Gastrocnemius medialis (tissue), 4 donors: ENCODE measurements around the gene MFRP. TPM values are rescaled to one million over a fixed set of nuclear protein-coding genes. Genes with fewer than 3 reads are reported as not detected.

Experiments
- ATAC-seq, 2 donors: fragments of 150-250 bp; one replicate each; pipeline ENCODE4 v1.9.1; 2016
- DNase-seq, 2 donors: peaks; one replicate each; pipeline ENCODE4 v3.0.0-alpha.2; 2019
- H3K27ac ChIP-seq, 4 donors: fragments of 200-600 bp; sonication (generic); 1 replicate in 1 of 4; 2 replicates in 3 of 4; pipeline ENCODE4 v1.5.1; 2016 to 2018; ENCODE audit warnings: mild to moderate bottlenecking in 2 of 4, moderate library complexity in 1 of 4
- H3K27me3 ChIP-seq, 3 donors: fragments of 200-600 bp; sonication (generic) in 2 of 3; 1 replicate in 1 of 3; 2 replicates in 2 of 3; pipeline versions ENCODE4 v1.5.1 to v1.6.0; 2016 to 2019; ENCODE audit warnings: mild to moderate bottlenecking in 1 of 3, moderate library complexity in 1 of 3
- H3K36me3 ChIP-seq, 2 donors: fragments of 200-600 bp; sonication (generic) in 1 of 2; one replicate each; pipeline ENCODE4 v1.5.1; 2017 to 2018
- H3K4me1 ChIP-seq, 2 donors: fragments of 200-600 bp; sonication (generic) in 1 of 2; one replicate each; pipeline ENCODE4 v1.5.1; 2016 to 2017; ENCODE audit warnings: mild to moderate bottlenecking in 2 of 2
- H3K4me3 ChIP-seq, 4 donors: fragments of 200-600 bp; sonication (generic) in 3 of 4; 1 replicate in 1 of 4; 2 replicates in 3 of 4; pipeline ENCODE4 v1.5.1; 2016 to 2019; ENCODE audit warnings: mild to moderate bottlenecking in 2 of 4
- H3K9me3 ChIP-seq, 3 donors: fragments of 200-600 bp; sonication (generic) in 2 of 3; 1 replicate in 1 of 3; 2 replicates in 2 of 3; pipeline ENCODE4 v1.5.1; 2016 to 2019
- POLR2A ChIP-seq, 2 donors: fragments of 450-650 bp; IDR thresholded peaks; one replicate each; pipeline ENCODE4 v1.6.1; 2017; ENCODE audit warnings: antibody characterized with exemption in 2 of 2, mild to moderate bottlenecking in 2 of 2, moderate library complexity in 2 of 2
- in situ Hi-C, 4 donors: fragments of 200-750 bp; cut with MboI; loops; one replicate each; pipeline versions ENCODE4 v1.15.0 to v1.8.0; 2017; ENCODE audit warnings: low sequenced_read_pairs in 4 of 4
- intact Hi-C: fragments of 100-400 bp; cut with DNase I; formaldehyde crosslinking; loops from one replicate; pipeline ENCODE4 v1.15.1; 2023; ENCODE audit warnings: low total_unique reads
- total RNA-seq, 4 donors: library from RNA; depleted of rRNA; stranded (reverse); fragments of >200 nt; gene quantifications; one replicate each; pipeline versions ENCODE4 v1.1.0 to v1.2.3, GENCODE V29; 2016
- TF ChIP-seq, protein P1 (sequence below), 5 experiments: fragments of 450-650 bp in 3 of 5; fragments of 200-600 bp in 2 of 5; sonication (generic) in 2 of 5; IDR thresholded peaks in 4 of 5; conservative IDR thresholded peaks in 1 of 5; 1 replicate in 4 of 5; 2 replicates in 1 of 5; pipeline ENCODE4 v1.5.1; 2016 to 2019; ENCODE audit warnings: antibody characterized with exemption in 5 of 5, mild to moderate bottlenecking in 3 of 5, moderate library complexity in 3 of 5

Gene MFRP
- total RNA-seq, 4 donors from 2014 or later = not detected

DNA sequence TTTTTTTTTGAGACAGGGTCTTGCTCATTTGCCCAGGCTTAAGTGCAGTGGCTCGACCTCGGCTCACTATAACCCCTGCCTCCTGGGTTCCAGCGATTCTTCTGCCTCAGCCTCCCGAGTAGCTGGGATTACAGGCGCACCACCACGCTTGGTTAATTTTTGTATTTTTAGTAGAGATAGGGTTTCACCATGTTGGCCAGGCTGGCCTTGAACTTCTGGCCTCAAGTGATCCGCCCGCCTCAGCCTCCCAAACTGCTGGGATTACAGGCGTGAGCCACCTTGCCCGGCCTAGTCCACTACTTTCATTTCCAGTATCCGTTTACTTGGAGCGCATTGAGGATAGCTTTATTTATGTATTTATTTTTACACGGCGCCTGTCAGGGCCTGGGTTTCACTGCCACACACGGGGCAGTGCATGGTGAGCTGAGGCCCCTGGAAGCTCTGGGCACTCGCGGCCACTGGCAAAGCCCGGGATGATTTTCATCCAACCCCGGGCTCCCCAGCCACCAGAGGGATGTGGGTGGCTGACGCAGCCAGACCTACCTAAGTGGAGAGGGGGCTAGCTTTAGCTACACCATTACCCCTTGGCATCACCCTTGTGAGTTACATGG is 23.5 kb downstream of the MFRP start:
- no peak overlapping the region for H3K4me3 ChIP-seq
- H3K9me3 ChIP-seq = no peaks in the 10 kb centered on the region
- TF ChIP-seq POLR2A (IDR thresholded peaks at IDR 0.05) = no peak
- TF ChIP-seq, protein P1, sequence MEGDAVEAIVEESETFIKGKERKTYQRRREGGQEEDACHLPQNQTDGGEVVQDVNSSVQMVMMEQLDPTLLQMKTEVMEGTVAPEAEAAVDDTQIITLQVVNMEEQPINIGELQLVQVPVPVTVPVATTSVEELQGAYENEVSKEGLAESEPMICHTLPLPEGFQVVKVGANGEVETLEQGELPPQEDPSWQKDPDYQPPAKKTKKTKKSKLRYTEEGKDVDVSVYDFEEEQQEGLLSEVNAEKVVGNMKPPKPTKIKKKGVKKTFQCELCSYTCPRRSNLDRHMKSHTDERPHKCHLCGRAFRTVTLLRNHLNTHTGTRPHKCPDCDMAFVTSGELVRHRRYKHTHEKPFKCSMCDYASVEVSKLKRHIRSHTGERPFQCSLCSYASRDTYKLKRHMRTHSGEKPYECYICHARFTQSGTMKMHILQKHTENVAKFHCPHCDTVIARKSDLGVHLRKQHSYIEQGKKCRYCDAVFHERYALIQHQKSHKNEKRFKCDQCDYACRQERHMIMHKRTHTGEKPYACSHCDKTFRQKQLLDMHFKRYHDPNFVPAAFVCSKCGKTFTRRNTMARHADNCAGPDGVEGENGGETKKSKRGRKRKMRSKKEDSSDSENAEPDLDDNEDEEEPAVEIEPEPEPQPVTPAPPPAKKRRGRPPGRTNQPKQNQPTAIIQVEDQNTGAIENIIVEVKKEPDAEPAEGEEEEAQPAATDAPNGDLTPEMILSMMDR (IDR thresholded peaks at IDR 0.05 in 4 of 5, conservative IDR thresholded peaks at IDR 0.05 in 1 of 5) = no peak
- intact Hi-C loops = loop anchor here (1.0 kb wide), 1 partner anchor 118 kb away; no protein-coding TSS in a partner anchor
- H3K27ac ChIP-seq = peak overlapping the region in 3 of 4 donors; percentile 85
- ATAC-seq (no peak), DNase-seq (no peak)
- in situ Hi-C loops = loop anchor here in 2 of 4 donors (10.0 kb wide), 2 partner anchors 118 to 128 kb away; partner anchors contain the start of gene CBL (in 1 of the 2)
- peaks cover 0 to 10% (median 0%) of the 10 kb centered on the region in 3 donors for H3K27me3 ChIP-seq
- H3K36me3 ChIP-seq = no peaks in the 10 kb centered on the region
- H3K4me1 ChIP-seq = peaks cover 11 to 26% of the 10 kb centered on the region in 2 donors

DNA sequence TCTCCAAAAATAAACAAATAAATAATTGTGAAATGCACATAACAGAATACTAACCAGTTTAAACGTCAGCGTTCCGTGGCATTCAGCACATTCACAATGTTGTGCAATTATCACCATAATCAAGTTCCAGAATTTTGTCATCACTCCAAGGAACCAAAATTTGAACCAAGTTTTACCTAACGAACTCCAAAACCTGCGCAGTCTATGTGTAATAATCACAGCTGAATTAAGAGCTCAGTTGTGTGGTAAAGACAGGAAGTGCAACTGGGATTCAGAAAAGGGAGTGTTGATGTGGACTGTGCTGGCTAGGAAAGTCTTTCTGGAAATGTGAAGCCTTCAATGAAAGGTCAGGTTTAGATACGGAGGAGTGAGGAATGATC is 24.2 kb downstream of the MFRP start:
- ATAC-seq (no peak), DNase-seq (no peak)
- TF ChIP-seq POLR2A (IDR thresholded peaks at IDR 0.05) = no peak
- TF ChIP-seq, protein P1 (IDR thresholded peaks at IDR 0.05 in 4 of 5, conservative IDR thresholded peaks at IDR 0.05 in 1 of 5) = no peak
- no peaks in the 10 kb centered on the region for H3K9me3 ChIP-seq
- intact Hi-C loops (no loop called here), in situ Hi-C loops (loop anchor here in 2 of 4 donors (10.0 kb wide), 2 partner anchors 118 to 128 kb away; partner anchors contain the start of gene CBL (in 1 of the 2))
- peaks cover 17 to 32% of the 10 kb centered on the region in 2 donors for H3K4me1 ChIP-seq
- H3K4me3 ChIP-seq = peak overlapping the region in 1 of 4 donors; percentile 62
- H3K27ac ChIP-seq = peak overlapping the region; percentile 68 to 85 (median 85)
- no peaks in the 10 kb centered on the region for H3K36me3 ChIP-seq
- peaks cover 0 to 10% (median 0%) of the 10 kb centered on the region in 3 donors for H3K27me3 ChIP-seq

DNA sequence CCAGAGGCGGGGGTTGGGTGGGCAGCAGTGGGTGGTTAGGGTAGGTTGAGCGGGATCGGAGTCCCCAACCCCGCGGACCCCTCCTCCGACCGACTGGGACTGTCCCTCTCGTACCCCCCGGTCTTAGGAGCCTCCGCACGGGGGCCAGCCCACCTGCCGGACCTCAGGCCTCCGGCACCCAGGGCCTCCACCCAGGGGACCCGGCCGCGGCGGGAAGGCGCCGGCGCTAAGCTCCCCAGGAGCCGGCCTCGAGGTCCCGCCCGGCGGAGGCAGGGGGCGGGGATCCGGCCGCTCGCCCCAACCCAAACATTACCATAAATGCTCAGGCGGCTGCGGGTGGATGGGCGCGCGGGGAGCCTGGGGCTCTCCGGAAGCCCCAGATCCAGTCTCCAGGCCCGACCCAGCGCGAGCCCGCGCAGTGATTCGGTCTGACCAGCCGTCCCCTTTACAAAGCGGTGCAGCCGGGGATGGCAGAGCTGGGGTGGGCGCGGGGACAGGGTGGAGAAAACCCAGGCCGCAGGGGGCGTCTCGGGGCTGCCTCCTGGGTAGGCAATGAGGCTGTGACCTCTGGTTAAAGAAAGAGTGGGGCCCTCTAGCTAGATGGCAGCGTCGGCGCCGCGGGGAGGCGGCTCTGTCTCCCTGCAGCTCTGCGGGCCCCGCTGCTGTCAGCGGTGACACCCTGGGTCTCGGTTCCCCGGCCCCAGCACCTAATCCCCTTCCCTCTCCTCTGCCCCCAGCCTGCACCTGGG is 25.6 kb downstream of the MFRP start:
- Histone ChIP-seq H3K27ac (peak overlapping the region; percentile 68 to 85 (median 85)), H3K36me3 (no peaks in the 10 kb centered on the region), H3K27me3 (peaks cover 0 to 10% (median 3%) of the 10 kb centered on the region in 3 donors), H3K4me1 (peaks cover 29 to 39% of the 10 kb centered on the region in 2 donors), H3K9me3 (no peaks in the 10 kb centered on the region), H3K4me3 (peak overlapping the region; percentile 37 to 62 (median 53))
- intact Hi-C loops = no loop called here
- TF ChIP-seq, protein P1 (IDR thresholded peaks at IDR 0.05 in 4 of 5, conservative IDR thresholded peaks at IDR 0.05 in 1 of 5) = no peak
- TF ChIP-seq POLR2A (IDR thresholded peaks at IDR 0.05) = peak; percentile 50 to 60
- no peak for DNase-seq
- in situ Hi-C loops = loop anchor here in 2 of 4 donors (10.0 kb wide), 2 partner anchors 116 to 126 kb away; partner anchors contain the start of gene CBL (in 1 of the 2)
- ATAC-seq = peak; percentile 15 to 17

DNA sequence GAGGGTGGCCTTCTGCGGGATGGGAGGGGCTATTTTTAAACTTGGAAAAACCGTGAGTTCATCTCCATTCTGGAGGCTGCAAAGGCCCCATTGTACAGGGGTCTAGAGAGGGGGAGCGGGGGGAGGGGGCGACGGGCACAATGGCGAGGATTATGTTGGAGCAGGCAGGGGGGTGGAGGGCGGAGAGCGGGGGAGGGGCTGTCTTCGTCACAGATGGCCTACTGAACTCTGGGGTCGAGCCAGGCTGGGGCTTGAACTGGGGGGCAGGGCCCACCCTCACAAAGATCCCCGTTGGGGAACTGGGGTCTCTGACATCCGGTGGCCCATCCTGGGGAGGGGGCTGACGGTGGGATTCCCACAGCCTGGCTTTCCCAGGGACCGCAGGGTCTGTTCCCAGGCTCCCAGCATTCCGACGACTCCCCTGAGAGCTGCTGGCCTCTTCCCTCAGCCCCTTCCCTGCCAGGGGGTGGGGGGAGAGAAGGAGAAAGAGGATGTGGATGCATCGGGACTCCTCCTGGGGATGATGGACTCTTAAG is 26.2 kb downstream of the MFRP start:
- TF ChIP-seq POLR2A (IDR thresholded peaks at IDR 0.05) = no peak
- TF ChIP-seq, protein P1 (IDR thresholded peaks at IDR 0.05 in 4 of 5, conservative IDR thresholded peaks at IDR 0.05 in 1 of 5) = no peak
- Histone ChIP-seq H3K27me3 (peaks cover 0 to 10% (median 3%) of the 10 kb centered on the region in 3 donors), H3K4me3 (peak overlapping the region; percentile 37 to 62 (median 53)), H3K27ac (peak overlapping the region; percentile 68 to 85 (median 85)), H3K4me1 (peaks cover 35 to 43% of the 10 kb centered on the region in 2 donors), H3K9me3 (no peaks in the 10 kb centered on the region), H3K36me3 (no peaks in the 10 kb centered on the region)
- ATAC-seq = no peak
- DNase-seq = no peak
- intact Hi-C loops = no loop called here
- in situ Hi-C loops = loop anchor here in 2 of 4 donors (10.0 kb wide), 2 partner anchors 116 to 126 kb away; partner anchors contain the start of gene CBL (in 1 of the 2)
